HK-2 (cell line): ENCODE measurements around the gene PRELID3B.
A peak's percentile ranks its signal among the peaks of the same experiment; 100 is the strongest.

Source experiments
- DNase-seq: peaks from one replicate; pipeline ENCODE4 v3.0.0-alpha.2; 2018; ENCODE audit not compliant: unreplicated experiment

PRELID3B gene

DNA sequence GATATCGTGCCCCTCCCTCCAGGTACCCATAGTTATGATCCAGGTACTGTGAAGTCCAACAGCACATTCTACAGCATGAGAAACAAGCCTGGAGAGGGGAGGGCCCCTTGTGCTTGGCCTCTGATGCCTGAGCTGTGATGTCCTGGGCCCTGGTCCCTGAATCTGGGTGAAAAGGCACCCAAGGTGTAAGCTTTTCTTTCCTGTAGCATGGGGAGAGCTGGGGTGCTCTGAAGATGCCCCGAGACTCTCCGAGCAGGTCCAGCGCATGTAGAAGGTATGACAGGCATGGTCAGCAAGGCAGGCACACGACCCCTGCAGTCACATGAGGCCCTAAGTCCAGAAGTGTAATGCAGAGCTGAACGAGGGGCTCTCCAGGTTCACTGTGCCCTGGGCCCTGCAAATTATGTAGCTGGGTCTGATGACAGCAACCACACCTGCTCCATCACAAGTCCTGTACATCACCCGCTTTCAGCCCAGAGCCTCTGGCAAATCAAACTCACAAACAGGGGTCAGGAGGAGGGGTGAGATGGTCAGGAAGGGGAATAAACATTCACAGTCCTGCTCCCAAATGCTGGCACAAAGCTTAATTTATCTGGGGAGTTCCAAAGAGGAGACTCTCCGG is 33.8 kb downstream of the PRELID3B start:
- DNase-seq, result no peak

DNA sequence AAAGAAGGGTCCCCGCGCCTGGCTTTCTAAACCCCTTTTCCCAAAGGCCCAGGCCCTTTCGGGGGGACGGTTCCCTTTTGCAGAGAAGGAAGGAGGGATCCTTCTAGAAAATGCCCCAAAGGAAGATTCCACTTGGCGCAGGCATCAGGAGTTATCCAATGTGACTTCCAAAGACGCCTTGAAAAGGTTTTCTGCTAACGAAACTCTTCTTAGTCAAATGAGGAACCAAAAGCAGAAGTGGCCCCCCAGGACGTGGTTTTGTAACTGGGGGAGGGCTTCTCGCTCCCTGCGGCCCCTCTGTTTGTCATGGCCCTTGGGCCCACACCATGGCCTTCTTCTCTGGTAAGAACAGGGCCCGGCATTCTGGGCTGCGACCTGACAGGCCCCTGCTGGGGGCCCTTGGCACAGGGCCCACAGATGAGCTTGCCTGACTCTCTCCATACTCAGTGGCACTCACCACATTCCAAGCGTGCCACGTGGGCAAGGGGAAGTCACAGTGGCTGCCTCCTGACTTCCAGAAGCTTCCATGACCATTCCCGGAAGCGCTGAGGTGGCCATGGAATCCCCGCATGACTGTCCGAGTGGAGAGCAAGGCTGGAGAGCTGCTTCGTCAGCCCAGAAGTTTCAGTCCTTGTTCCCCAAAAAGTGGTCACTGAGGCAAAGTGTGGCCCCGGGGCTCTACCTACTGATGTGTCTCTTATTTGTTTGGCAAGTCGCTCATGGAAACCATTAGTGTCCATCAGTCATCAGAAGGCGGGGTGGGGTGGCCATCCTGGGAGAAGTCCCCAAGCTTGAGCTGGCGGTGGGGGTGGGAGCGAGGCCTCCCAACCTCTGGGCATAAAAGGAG is 34.7 kb downstream of the PRELID3B start:
- DNase-seq, result peak; percentile 97

DNA sequence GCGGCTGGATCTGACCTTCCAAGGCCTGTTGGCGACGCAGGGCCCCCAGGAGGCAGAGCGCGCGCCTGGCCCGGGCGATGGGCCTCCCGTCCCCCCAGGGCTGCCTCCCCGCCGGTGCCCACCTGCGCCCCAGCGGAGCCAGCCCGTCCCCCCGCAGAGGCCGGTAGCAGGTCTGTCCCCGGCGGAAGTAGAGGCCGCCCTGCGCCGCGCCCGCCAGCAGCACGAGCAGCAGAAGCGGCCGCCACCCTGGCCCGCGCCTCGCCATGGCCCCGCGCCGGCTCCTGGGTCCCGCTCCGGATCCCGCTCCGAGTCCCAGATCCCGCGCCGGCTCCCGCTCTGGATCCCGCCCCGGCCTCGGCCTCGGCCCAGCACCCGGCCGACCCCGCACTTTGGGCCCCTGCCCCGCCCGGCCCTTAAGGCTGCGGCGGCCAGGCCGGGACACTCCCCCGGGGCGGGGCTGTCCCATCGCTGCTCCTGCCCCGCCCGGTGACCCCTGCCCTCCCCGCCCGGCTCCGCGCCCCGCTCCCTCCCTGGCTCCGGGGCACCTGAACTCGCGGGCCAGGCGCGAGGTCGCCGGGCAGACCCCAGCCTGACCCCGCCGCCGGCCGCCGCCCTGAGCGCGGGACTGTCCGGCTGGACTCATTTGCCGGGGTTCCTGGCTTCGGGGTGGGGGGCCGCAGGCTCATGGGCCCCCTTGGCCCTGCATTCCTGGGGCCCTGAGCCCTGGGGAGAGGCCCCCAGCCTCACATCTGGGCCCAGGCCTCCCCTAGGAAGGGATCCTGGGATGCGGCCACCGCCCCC is 35.5 kb downstream of the PRELID3B start, which contains the start of gene CTSZ:
Gene CTSZ, minus strand, starts transcription at position 391 of the 801 bp plus-strand sequence. Its CDS starts 126 bp downstream, at position 265.
- DNase-seq, result peak; percentile 78

DNA sequence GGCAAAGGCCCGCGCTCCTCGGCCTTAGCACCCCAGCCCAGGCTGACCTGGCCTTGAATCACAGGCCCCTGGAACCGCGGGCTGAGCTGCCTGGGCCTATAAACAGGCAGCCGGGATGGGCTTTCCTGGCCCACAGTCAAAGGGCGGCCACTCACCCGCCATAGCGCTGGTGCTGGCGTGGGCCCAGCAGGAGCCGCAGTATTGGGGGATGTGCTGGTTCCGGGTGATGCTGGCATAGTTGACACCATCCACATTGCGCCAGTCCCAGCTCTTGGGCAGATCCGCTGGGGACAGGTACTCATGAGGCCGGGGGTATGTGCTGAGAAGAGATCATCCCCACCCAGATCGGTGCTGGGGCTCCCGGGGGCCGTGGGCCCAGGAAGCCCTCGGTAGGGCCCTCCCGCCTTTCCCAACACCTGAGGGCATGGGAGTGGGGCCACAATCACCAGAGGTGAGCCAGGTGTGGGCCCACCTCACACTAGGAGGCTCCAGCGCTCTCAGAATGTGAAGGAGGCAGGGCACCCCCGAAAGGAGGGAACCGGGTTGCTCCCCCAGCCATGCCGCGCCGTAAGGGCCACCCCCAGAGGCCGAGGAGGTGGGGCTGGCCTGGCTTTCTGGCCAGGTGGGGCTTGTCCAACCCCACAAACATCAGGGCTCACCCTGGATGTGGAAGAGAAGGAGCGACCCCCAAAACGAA is 36.3 kb downstream of the PRELID3B start:
- peak; percentile 56 for DNase-seq

DNA sequence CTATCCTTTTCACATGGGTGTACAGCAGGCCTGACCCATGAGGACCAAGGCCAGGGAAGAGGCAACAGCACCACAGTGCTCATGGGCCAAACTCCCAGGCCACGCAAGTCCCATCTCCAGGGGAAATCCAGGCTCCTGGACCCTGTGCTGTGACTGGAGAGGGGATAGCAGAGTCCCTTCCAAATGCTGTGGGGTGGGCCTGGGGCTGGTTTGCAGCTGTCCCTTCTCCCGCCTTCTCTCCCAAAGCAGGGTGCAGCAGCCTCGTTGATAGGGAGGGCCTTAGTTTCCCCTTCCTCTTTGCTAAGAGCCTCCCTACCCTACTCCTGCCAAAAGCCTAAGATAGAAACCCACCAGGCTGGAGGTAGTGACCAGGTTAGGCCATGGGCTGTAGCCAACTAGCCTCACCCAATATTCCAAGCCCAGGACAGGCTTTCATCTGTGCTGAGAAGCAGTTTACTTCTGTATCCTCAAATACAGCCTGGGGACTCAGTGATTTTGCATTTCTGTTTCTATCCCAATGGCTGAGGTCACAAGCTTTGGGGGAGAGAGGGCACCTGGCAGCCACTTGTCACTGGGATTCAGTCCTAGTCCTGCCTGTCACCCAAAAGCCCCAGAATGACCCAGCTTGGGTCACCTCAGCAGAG is 36.9 kb downstream of the PRELID3B start:
- no peak for DNase-seq

DNA sequence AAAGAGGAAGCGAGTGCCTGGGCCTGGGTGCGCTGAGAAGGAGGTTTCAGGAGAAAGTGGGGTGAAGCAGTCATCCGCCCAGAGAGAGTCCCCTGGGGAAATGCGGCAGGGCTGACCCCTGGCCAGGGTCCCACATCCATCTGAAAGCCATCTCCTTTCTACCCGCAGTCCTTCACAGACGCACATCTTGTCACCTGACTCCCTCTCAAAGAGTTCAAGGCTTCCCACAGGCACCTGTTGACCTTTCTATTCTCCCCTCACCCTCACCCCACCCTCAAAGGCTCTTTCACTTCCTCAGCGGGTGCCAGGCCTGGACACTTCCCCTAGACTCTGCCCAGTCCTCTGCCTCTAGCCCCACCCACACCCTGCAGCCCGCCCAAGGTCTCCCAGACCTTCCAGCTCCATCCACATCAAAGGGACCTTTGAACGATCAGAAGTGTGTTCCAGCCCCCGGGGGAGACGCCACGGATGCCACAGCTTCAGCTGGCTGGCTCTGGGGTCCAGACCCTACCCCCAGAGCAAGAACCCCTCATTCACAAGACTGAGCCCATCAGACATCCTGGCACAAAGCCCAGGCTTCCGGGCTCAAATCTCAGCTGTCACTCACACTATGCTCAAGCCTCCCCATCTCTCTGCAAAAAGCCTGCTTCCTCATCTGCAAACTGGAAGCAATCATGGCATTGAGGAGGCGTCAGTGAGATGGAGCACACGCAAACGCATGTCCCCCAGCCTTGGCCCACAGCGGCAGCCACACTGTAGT is 37.6 kb downstream of the PRELID3B start:
- DNase-seq, result no peak

DNA sequence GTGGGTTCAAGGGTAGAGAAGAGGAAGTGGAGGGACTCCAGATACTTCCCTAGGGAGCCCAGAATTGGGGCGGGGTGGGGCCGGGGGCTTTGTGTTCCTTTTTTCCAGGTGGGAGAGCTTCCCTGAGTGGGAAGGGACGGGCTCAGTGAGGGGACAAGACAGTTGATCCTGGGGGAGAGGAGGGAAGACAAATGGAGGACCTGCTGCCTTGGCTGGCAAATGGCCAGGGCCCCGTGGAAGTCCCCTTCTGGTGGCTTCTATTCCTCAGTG is 38.2 kb downstream of the PRELID3B start:
- DNase-seq, result no peak

DNA sequence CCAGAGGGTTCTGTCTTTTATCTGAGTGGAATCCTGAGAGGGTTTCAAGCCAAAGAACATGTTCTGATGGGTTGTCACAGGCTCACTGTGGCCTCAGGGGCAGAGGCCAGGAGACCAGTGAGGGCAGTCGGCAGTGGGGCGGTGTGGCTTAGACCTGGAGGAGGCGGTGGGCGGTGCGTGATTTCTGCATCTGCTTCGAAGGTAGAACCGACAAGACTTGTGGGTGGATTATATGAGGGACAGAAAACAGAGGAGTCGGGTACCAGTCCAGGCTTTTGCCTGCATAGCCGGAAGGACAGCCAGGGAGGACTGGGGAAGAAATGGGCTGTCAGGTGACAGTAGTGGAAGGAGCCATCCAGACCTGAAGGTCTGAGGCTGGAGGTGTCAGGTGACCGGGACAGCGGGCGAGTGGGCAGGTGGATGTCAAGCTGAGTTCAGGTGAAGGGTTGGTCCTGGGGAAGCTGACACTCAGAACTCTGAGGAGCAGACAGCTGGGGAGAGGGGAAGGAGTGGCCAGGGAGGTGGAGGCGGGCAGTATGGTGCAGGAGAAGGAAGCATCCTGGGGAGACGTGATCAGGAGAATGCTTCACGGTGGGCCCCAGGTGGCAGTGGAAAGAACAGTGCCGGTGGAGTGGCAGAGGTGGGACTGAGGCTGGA is 38.6 kb downstream of the PRELID3B start:
- no peak for DNase-seq

DNA sequence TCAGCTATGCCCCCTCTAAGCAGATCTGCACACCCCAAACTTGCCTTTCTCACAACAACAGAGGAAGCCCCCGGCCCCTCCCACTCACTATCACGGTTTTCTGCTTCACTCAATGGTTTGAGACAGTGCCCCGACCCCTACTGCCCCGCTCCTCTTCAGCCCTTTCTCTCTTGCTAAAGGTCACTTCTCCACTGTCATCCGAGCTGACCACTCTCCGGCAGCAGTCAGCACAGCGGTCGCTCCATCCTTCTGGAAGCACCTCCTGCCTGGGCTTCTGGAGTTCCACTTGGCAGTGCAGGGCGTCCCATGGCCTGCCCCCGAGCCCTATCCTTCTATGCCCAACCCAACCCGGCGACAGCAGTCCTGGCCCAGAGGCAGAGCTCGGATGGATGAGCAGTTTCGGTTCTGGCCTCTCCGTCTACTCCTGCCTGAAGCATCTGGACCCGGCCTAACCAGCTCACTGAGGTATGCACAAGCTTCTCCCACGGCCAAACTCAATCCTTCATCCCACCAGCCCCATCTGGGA is 39.6 kb downstream of the PRELID3B start:
- no peak for DNase-seq

DNA sequence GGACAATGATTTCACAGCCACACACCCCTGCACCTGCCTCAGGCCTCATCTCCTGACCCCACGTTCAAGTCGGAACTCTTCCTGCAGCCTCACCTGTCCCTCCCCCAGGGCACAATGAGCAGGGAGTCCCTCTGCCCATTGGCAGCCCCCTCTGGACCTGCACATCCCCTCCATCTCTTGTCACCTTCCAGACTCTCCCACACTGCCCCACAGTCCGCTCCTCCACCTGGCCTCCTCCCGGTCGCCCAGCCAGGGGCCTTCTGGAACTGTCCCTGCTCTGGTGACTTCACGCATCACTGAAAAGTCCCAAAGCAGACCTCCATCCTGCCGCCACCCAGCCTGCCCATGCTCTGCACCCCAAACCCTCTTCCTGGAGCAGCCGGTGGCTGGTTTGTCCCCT is 40.2 kb downstream of the PRELID3B start:
- DNase-seq, result no peak

DNA sequence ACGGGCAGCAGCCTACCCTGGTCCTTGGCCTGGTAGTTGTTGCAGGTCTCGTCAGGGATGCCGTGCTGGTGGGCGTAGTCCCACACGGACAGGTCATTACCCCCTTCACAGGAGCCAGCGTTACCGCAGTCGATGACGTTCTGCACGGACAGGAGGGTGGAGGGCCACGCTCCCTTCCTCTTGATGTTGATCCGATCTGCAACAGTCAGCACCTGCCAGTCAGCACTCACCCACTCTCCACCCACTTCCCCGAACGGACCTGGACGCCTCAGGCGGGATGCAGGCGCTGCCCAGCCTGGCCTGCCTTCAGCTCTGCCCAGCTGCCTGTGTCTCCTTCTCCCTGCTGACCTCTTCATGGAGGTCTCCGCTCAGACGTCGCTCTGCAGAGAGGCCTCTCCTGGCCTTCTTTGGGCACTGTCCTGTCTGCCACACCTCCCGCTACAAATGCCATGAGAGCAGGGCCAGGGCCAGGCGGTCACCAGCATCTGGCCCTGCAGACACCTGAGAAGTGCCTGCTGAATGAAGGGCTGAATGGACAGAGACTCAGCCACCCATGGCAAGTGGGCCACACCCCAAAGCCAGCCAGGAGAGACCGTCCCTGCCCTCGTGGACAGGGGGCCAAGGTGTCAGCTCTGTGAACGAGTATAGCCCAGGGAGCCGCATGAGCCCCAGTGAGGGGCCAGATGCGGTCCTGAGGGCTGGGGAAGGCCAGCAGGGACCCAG is 41.0 kb downstream of the PRELID3B start:
- no peak for DNase-seq

DNA sequence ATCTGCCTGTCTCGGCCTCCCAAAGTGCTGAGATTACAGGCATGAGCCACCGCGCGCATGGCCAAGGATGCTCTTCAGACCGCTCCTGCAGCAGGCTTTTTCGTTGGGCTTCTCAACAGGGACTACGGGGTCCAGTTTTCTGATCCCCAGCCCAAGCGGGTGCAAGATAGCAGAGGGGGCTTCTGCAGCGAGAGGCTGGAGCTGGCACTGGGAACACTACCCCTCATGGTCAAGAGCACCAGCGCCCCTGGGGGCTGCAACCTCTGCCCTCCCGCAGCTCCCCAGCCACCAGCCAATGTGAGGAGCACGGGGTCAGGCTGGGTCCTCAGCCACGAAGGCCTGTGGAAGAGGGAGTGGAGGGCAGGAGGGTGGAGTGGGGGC is 41.5 kb downstream of the PRELID3B start:
- no peak for DNase-seq

DNA sequence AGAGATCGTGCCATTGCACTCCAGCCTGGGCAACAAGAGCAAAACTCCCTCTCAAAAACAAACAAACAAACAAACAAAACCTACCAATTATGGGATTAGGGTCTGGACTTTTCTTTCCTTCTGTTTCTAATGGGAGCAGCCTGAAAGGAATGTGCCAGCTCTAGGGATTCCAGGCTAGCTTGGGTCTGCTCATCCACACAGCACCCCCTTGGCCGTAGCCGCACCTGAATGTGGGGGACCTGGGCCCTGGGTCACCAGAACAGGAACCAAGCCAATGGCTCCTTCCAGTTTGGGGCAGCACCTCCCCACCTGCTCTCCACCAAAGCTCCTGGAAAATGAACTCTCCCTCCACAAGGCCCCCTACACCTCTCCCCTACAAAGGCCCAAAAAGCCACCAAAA is 42.3 kb downstream of the PRELID3B start:
- no peak for DNase-seq

DNA sequence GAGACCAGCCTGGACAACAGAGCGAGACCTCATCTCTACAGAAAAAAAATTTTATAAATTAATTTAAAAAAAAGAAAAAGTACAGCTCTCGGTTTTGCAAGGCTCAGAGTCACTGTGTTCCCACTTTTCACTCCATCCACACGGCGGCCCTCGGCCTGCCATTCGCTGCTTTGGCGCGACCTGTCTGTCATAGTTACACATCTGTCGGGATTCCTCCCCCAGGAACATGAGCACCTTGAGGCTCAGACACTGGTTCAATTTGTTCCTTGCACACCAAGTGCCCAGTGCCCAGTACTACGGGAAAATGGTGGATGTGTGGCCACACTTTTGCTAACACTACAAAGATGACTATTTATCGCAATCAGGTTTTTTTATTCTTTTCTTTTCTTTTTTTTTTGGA is 43.9 kb downstream of the PRELID3B start:
- no peak for DNase-seq

DNA sequence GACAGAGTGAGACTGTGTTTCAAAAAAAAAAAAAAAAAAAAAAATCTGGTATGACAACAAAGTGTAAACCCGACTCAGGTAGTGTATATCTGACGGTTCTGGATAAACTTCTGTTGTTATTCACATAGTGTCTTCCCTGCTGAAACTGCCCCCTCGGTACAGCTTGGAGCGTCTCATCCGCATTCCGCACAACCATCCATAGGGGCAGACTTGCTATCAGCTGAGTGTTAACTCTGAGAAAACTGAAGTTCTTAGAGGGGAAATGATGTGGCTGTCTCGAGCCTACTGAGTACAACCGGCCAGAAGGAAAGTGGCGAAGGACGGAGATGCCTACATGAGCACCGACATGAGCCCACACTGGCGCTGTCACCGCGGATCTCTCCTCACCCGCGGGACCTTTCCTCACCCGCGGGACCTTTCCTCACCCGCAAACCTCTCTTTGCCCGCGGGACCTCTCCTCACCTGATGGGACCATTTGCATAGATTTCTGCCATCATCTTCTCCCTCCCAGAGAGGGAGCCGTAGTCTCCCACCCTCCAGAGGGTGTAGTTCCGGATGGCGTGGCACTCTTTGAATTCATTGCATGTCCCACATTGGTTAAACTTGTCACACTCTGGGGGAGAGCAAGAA is 45.3 kb downstream of the PRELID3B start:
- no peak for DNase-seq

DNA sequence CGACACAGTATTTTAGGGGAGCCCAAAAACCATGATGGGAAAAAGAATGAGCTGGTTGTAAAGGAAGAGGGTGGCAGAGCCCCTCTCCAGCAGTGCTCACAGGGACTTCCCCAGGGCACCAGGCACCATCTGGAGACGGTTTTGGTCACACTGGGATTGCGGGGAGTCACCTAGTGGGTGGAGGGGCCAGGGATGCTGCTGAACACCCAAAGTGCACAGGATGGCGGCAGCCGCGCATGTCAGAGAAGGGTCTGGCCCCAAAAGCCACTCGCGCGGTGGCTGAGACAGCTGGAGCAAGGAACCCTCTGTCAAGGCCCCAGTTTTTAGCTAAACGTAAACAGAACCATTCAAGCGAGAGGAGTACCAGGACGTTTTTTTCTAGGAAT is 46.4 kb downstream of the PRELID3B start:
- DNase-seq, result no peak

DNA sequence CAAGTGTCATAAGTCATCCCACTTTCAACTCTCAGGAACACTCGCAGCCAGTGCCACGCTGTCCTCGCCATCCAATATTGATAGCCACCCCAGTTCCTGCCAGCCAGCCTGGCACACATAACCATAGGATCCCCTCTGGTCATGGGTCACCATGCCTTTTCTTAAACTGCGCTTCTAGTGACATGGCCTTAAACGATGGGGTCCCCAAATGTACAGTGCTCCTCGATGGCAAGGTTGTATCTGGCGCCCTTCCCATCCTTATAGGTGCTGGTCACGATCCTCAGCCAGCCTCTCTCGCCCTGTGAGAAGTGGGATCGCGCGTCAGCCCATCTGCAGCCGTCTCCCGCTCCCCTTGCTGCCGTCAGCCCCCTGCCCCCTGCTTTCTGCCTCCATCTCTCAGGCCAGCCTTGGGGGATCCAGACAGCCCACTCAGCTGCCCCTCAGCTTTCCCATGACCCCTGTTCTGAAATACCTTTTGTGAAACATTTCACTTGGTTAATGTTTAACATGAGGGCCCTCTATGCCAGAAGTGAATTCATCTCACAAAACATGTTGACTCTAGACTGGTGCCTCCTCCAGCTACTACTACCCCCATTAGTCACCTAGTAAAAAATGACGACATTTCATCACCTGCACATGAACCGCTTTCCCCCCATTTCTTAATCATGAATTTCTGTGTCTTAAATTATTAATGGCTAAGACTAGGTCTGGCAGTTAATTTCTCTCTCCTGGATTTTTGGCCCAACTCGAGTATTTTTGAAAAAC is 46.9 kb downstream of the PRELID3B start:
- DNase-seq, result no peak
